ENCODE data around the gene PRPSAP1.

Gene PRPSAP1

DNA sequence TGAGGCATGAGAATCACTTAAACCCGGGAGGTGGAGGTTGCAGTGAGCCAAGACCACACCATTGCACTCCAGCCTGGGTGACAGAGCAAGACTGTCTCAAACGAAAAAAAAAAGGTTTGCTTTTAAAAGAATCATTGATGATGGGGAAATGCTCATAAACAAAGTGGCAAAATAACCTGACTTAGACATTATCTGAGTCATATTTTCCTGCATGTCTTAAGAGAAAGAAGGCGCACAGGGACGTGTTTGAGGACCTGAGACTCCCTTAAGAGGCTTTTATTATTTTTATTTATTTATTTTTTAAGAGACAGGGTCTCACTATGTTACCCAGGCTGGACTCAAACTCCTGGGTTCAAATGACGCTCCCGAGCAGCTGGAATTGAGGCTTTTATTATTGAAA lies 5.7 kb upstream of the PRPSAP1 start:
- no peak for ATAC-seq
- TF ChIP-seq RARB (CRISPR knock-in tag; IDR thresholded peaks at IDR 0.05): no peak
- TF ChIP-seq ARNTL (CRISPR knock-in tag; IDR thresholded peaks at IDR 0.05; ENCODE audit: borderline replicate concordance, low read depth): no peak
- no peak for TF ChIP-seq PPARA (CRISPR knock-in tag; IDR thresholded peaks at IDR 0.05; ENCODE audit: borderline replicate concordance)
- no peak for TF ChIP-seq SNAI2 (CRISPR knock-in tag; IDR thresholded peaks at IDR 0.05)
- no peak for TF ChIP-seq GLIS3 (CRISPR knock-in tag; IDR thresholded peaks at IDR 0.05)
- no peak for TF ChIP-seq TOX (CRISPR knock-in tag; IDR thresholded peaks at IDR 0.05; ENCODE audit: borderline replicate concordance)
- TF ChIP-seq, protein P1, sequence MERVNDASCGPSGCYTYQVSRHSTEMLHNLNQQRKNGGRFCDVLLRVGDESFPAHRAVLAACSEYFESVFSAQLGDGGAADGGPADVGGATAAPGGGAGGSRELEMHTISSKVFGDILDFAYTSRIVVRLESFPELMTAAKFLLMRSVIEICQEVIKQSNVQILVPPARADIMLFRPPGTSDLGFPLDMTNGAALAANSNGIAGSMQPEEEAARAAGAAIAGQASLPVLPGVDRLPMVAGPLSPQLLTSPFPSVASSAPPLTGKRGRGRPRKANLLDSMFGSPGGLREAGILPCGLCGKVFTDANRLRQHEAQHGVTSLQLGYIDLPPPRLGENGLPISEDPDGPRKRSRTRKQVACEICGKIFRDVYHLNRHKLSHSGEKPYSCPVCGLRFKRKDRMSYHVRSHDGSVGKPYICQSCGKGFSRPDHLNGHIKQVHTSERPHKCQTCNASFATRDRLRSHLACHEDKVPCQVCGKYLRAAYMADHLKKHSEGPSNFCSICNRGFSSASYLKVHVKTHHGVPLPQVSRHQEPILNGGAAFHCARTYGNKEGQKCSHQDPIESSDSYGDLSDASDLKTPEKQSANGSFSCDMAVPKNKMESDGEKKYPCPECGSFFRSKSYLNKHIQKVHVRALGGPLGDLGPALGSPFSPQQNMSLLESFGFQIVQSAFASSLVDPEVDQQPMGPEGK (CRISPR knock-in tag; IDR thresholded peaks at IDR 0.05; ENCODE audit: borderline replicate concordance): no peak
- TF ChIP-seq ESRRG (CRISPR knock-in tag; IDR thresholded peaks at IDR 0.05): no peak
- TF ChIP-seq BACH2 (CRISPR knock-in tag; IDR thresholded peaks at IDR 0.05; ENCODE audit: borderline replicate concordance): no peak
- no peak for TF ChIP-seq ZNF8 (CRISPR knock-in tag; IDR thresholded peaks at IDR 0.05)
- no peak for TF ChIP-seq ZC3H10 (CRISPR knock-in tag; IDR thresholded peaks at IDR 0.05)
- no peak for TF ChIP-seq CREB5 (CRISPR knock-in tag; IDR thresholded peaks at IDR 0.05; ENCODE audit: low read depth)
- no peak for TF ChIP-seq TCF4 (CRISPR knock-in tag; IDR thresholded peaks at IDR 0.05; ENCODE audit: borderline replicate concordance)
- no peak for TF ChIP-seq ISL1 (CRISPR knock-in tag; IDR thresholded peaks at IDR 0.05)
- TF ChIP-seq OSR1 (CRISPR knock-in tag; IDR thresholded peaks at IDR 0.05): no peak
- TF ChIP-seq, protein P2, sequence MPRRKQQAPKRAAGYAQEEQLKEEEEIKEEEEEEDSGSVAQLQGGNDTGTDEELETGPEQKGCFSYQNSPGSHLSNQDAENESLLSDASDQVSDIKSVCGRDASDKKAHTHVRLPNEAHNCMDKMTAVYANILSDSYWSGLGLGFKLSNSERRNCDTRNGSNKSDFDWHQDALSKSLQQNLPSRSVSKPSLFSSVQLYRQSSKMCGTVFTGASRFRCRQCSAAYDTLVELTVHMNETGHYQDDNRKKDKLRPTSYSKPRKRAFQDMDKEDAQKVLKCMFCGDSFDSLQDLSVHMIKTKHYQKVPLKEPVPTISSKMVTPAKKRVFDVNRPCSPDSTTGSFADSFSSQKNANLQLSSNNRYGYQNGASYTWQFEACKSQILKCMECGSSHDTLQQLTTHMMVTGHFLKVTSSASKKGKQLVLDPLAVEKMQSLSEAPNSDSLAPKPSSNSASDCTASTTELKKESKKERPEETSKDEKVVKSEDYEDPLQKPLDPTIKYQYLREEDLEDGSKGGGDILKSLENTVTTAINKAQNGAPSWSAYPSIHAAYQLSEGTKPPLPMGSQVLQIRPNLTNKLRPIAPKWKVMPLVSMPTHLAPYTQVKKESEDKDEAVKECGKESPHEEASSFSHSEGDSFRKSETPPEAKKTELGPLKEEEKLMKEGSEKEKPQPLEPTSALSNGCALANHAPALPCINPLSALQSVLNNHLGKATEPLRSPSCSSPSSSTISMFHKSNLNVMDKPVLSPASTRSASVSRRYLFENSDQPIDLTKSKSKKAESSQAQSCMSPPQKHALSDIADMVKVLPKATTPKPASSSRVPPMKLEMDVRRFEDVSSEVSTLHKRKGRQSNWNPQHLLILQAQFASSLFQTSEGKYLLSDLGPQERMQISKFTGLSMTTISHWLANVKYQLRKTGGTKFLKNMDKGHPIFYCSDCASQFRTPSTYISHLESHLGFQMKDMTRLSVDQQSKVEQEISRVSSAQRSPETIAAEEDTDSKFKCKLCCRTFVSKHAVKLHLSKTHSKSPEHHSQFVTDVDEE (CRISPR knock-in tag; IDR thresholded peaks at IDR 0.05): no peak

GRCh38 chr17:76357597-76358158 lies 4.0 kb upstream of the PRPSAP1 start:
- ATAC-seq: no peak
- TF ChIP-seq SNAI2 (CRISPR knock-in tag; IDR thresholded peaks at IDR 0.05) (no peak), ZFP3 (CRISPR knock-in tag; IDR thresholded peaks at IDR 0.05) (no peak), PPARA (CRISPR knock-in tag; IDR thresholded peaks at IDR 0.05; ENCODE audit: borderline replicate concordance) (no peak), ZNF70 (CRISPR knock-in tag; IDR thresholded peaks at IDR 0.05) (no peak), ZC3H10 (CRISPR knock-in tag; IDR thresholded peaks at IDR 0.05) (no peak), ZNF565 (CRISPR knock-in tag; conservative IDR thresholded peaks at IDR 0.05; ENCODE audit: low read depth) (no peak), GLIS3 (CRISPR knock-in tag; IDR thresholded peaks at IDR 0.05) (no peak)
- TF ChIP-seq, protein P1 (CRISPR knock-in tag; IDR thresholded peaks at IDR 0.05; ENCODE audit: borderline replicate concordance): no peak
- TF ChIP-seq, protein P2 (CRISPR knock-in tag; IDR thresholded peaks at IDR 0.05): no peak

All from SK-N-SH treated with all-trans-retinoic acid at 6 μM for 48 hours (cell line).